Upper lobe of left lung (tissue), 4 donors: ENCODE results near the gene SPTBN5.

Source experiments
- CTCF ChIP-seq, 6 experiments: fragments of 450-650 bp in 4 of 6; fragments of 200-600 bp in 2 of 6; sonication (generic) in 2 of 6; IDR thresholded peaks; one replicate each; pipeline ENCODE4 v1.5.1; 2016 to 2019; ENCODE audit warnings: antibody characterized with exemption in 6 of 6
- EP300 ChIP-seq, 4 donors: sonication (generic); formaldehyde crosslinking; IDR thresholded peaks; one replicate each; pipeline ENCODE4 v1.5.1; 2017; ENCODE audit warnings: antibody characterized with exemption in 4 of 4, control low read depth in 2 of 4
- POLR2A ChIP-seq, 4 donors: fragments of 450-650 bp; IDR thresholded peaks; one replicate each; pipeline ENCODE4 v1.5.1; 2016 to 2017; ENCODE audit warnings: antibody characterized with exemption in 4 of 4, mild to moderate bottlenecking in 2 of 4

GRCh38 chr15:41810651-41811431, 83.0 kb downstream of the SPTBN5 start:
- TF ChIP-seq POLR2A (IDR thresholded peaks at IDR 0.05): no peak
- TF ChIP-seq EP300 (IDR thresholded peaks at IDR 0.05): no peak
- no peak for TF ChIP-seq CTCF (IDR thresholded peaks at IDR 0.05)
